ENCODE results near the gene SLC6A3. TPM values are rescaled to one million over a fixed set of nuclear protein-coding genes. Genes with fewer than 3 reads are reported as not detected.

Gene SLC6A3
- total and polyA plus RNA-seq, 9 donors = 0.11 to 0.23 (median 0.12) TPM; not detected in 6

- no peak overlapping the region for H3K4me3 ChIP-seq (ENCODE audit: low read length)
- no peak for DNase-seq
- no peaks in the 10 kb centered on the region for H3K36me3 ChIP-seq (ENCODE audit: control insufficient read depth, insufficient read depth, low read length)
- WGBS (ENCODE audit: insufficient coverage) = 56% methylated on average over 19 of the region's 35 CpGs
- no peak overlapping the region for H3K27ac ChIP-seq (ENCODE audit: low read length)
- no peaks in the 10 kb centered on the region for H3K9me3 ChIP-seq (replicated peaks; ENCODE audit: control insufficient read depth, low read depth, low read length)
- peaks cover 2% of the 10 kb centered on the region for H3K27me3 ChIP-seq (ENCODE audit: control insufficient read depth, insufficient read depth, low read length)
- no peaks in the 10 kb centered on the region for H3K4me1 ChIP-seq (ENCODE audit: control insufficient read depth, insufficient read depth, low read length)
Measured at GRCh38 chr5:1406681-1407640, 38.3 kb downstream of the SLC6A3 start.

GRCh38 chr5:1405539-1406530, 39.4 kb downstream of the SLC6A3 start:
- WGBS (ENCODE audit: insufficient coverage) = 85% methylated on average over 30 of the region's 40 CpGs
- Histone ChIP-seq H3K9me3 (replicated peaks; ENCODE audit: control insufficient read depth, low read depth, low read length) (no peaks in the 10 kb centered on the region), H3K4me1 (ENCODE audit: control insufficient read depth, insufficient read depth, low read length) (no peaks in the 10 kb centered on the region), H3K36me3 (ENCODE audit: control insufficient read depth, insufficient read depth, low read length) (no peaks in the 10 kb centered on the region), H3K27ac (ENCODE audit: low read length) (no peak overlapping the region), H3K27me3 (ENCODE audit: control insufficient read depth, insufficient read depth, low read length) (peaks cover 2% of the 10 kb centered on the region), H3K4me3 (ENCODE audit: low read length) (no peak overlapping the region)
- DNase-seq = no peak

- Histone ChIP-seq H3K27me3 (ENCODE audit: control insufficient read depth, insufficient read depth, low read length) (peaks cover 2% of the 10 kb centered on the region), H3K27ac (ENCODE audit: low read length) (no peak overlapping the region), H3K4me3 (ENCODE audit: low read length) (no peak overlapping the region), H3K4me1 (ENCODE audit: control insufficient read depth, insufficient read depth, low read length) (no peaks in the 10 kb centered on the region), H3K9me3 (replicated peaks; ENCODE audit: control insufficient read depth, low read depth, low read length) (no peaks in the 10 kb centered on the region), H3K36me3 (ENCODE audit: control insufficient read depth, insufficient read depth, low read length) (no peaks in the 10 kb centered on the region)
- no peak for DNase-seq
- 82% methylated on average over 17 of the region's 19 CpGs for WGBS (ENCODE audit: insufficient coverage)
Measured at GRCh38 chr5:1405121-1405520, 40.1 kb downstream of the SLC6A3 start.

- Histone ChIP-seq H3K27ac (ENCODE audit: low read length) (no peak overlapping the region), H3K4me1 (ENCODE audit: control insufficient read depth, insufficient read depth, low read length) (no peaks in the 10 kb centered on the region), H3K27me3 (ENCODE audit: control insufficient read depth, insufficient read depth, low read length) (peaks cover 4% of the 10 kb centered on the region), H3K36me3 (ENCODE audit: control insufficient read depth, insufficient read depth, low read length) (no peaks in the 10 kb centered on the region), H3K4me3 (ENCODE audit: low read length) (no peak overlapping the region), H3K9me3 (replicated peaks; ENCODE audit: control insufficient read depth, low read depth, low read length) (peaks cover 3% of the 10 kb centered on the region)
- WGBS (ENCODE audit: insufficient coverage) = 58% methylated on average over 9 of the region's 12 CpGs
- DNase-seq = no peak
Measured at GRCh38 chr5:1404062-1404461, 41.2 kb downstream of the SLC6A3 start.

GRCh38 chr5:1402611-1403255, 42.5 kb downstream of the SLC6A3 start:
- Histone ChIP-seq H3K4me1 (ENCODE audit: control insufficient read depth, insufficient read depth, low read length) (no peaks in the 10 kb centered on the region), H3K27me3 (ENCODE audit: control insufficient read depth, insufficient read depth, low read length) (peaks cover 4% of the 10 kb centered on the region), H3K4me3 (ENCODE audit: low read length) (no peak overlapping the region), H3K27ac (ENCODE audit: low read length) (no peak overlapping the region), H3K36me3 (ENCODE audit: control insufficient read depth, insufficient read depth, low read length) (no peaks in the 10 kb centered on the region), H3K9me3 (replicated peaks; ENCODE audit: control insufficient read depth, low read depth, low read length) (peaks cover 3% of the 10 kb centered on the region)
- DNase-seq = no peak
- WGBS (ENCODE audit: insufficient coverage) = 86% methylated on average over 21 of the region's 24 CpGs

GRCh38 chr5:1401536-1402138, 43.6 kb downstream of the SLC6A3 start:
- Histone ChIP-seq H3K36me3 (ENCODE audit: control insufficient read depth, insufficient read depth, low read length) (no peaks in the 10 kb centered on the region), H3K27ac (ENCODE audit: low read length) (no peak overlapping the region), H3K9me3 (replicated peaks; ENCODE audit: control insufficient read depth, low read depth, low read length) (peaks cover 3% of the 10 kb centered on the region), H3K4me3 (ENCODE audit: low read length) (no peak overlapping the region), H3K27me3 (ENCODE audit: control insufficient read depth, insufficient read depth, low read length) (peaks cover 4% of the 10 kb centered on the region), H3K4me1 (ENCODE audit: control insufficient read depth, insufficient read depth, low read length) (no peaks in the 10 kb centered on the region)
- no peak for DNase-seq
- WGBS (ENCODE audit: insufficient coverage) = 57% methylated on average over 14 of the region's 14 CpGs

GRCh38 chr5:1400936-1401335, 44.3 kb downstream of the SLC6A3 start:
- Histone ChIP-seq H3K27ac (ENCODE audit: low read length) (no peak overlapping the region), H3K4me3 (ENCODE audit: low read length) (no peak overlapping the region), H3K27me3 (ENCODE audit: control insufficient read depth, insufficient read depth, low read length) (peaks cover 9% of the 10 kb centered on the region), H3K4me1 (ENCODE audit: control insufficient read depth, insufficient read depth, low read length) (no peaks in the 10 kb centered on the region), H3K36me3 (ENCODE audit: control insufficient read depth, insufficient read depth, low read length) (no peaks in the 10 kb centered on the region), H3K9me3 (replicated peaks; ENCODE audit: control insufficient read depth, low read depth, low read length) (peaks cover 3% of the 10 kb centered on the region)
- DNase-seq = no peak
- 79% methylated on average over 11 of the region's 12 CpGs for WGBS (ENCODE audit: insufficient coverage)

- Histone ChIP-seq H3K27ac (ENCODE audit: low read length) (no peak overlapping the region), H3K36me3 (ENCODE audit: control insufficient read depth, insufficient read depth, low read length) (no peaks in the 10 kb centered on the region), H3K27me3 (ENCODE audit: control insufficient read depth, insufficient read depth, low read length) (peaks cover 14% of the 10 kb centered on the region), H3K9me3 (replicated peaks; ENCODE audit: control insufficient read depth, low read depth, low read length) (peaks cover 3% of the 10 kb centered on the region), H3K4me3 (ENCODE audit: low read length) (no peak overlapping the region), H3K4me1 (ENCODE audit: control insufficient read depth, insufficient read depth, low read length) (no peaks in the 10 kb centered on the region)
- DNase-seq = no peak
- 73% methylated on average over 16 of the region's 17 CpGs for WGBS (ENCODE audit: insufficient coverage)
Measured at GRCh38 chr5:1400211-1400855, 44.9 kb downstream of the SLC6A3 start.

GRCh38 chr5:1399737-1400136, 45.5 kb downstream of the SLC6A3 start:
- Histone ChIP-seq H3K27ac (ENCODE audit: low read length) (no peak overlapping the region), H3K4me1 (ENCODE audit: control insufficient read depth, insufficient read depth, low read length) (no peaks in the 10 kb centered on the region), H3K27me3 (ENCODE audit: control insufficient read depth, insufficient read depth, low read length) (peaks cover 19% of the 10 kb centered on the region), H3K36me3 (ENCODE audit: control insufficient read depth, insufficient read depth, low read length) (no peaks in the 10 kb centered on the region), H3K4me3 (ENCODE audit: low read length) (no peak overlapping the region), H3K9me3 (replicated peaks; ENCODE audit: control insufficient read depth, low read depth, low read length) (peaks cover 3% of the 10 kb centered on the region)
- 68% methylated on average over 7 of the region's 11 CpGs for WGBS (ENCODE audit: insufficient coverage)
- DNase-seq = no peak
